ENCODE data around the gene CLSTN3.
"Not testable (repeated sequence)": the region's sequence is repeated elsewhere in the genome, so short reads cannot be mapped to it uniquely, and the experiment has no call there.

CLSTN3 gene

GRCh38 chr12:7154042-7154441 lies 23.9 kb downstream of the CLSTN3 start:
- peak in 1 of 3 experiments; percentile 58 for DNase-seq

- DNase-seq = no peak
Observed at GRCh38 chr12:7154901-7155470, 24.8 kb downstream of the CLSTN3 start.

GRCh38 chr12:7155471-7156034 lies 25.4 kb downstream of the CLSTN3 start:
- DNase-seq = peak; percentile 57 to 80 (median 77)

GRCh38 chr12:7156259-7157197 lies 26.4 kb downstream of the CLSTN3 start:
- DNase-seq = no peak

GRCh38 chr12:7157391-7157790 lies 27.2 kb downstream of the CLSTN3 start:
- no peak for DNase-seq

- DNase-seq = no peak
Observed at GRCh38 chr12:7158781-7159609, 28.8 kb downstream of the CLSTN3 start.

- no peak for DNase-seq
Observed at GRCh38 chr12:7160183-7160582, 30.0 kb downstream of the CLSTN3 start.

- DNase-seq = no peak
Observed at GRCh38 chr12:7161327-7161726, 31.2 kb downstream of the CLSTN3 start.

GRCh38 chr12:7161811-7162210 lies 31.6 kb downstream of the CLSTN3 start:
- DNase-seq = no peak

- DNase-seq = peak; percentile 72 to 91 (median 87)
Observed at GRCh38 chr12:7162691-7163114, 32.5 kb downstream of the CLSTN3 start.

GRCh38 chr12:7169951-7170350 lies 39.8 kb downstream of the CLSTN3 start:
- DNase-seq = no peak

- no peak for DNase-seq
Observed at GRCh38 chr12:7171854-7172253, 41.7 kb downstream of the CLSTN3 start.

GRCh38 chr12:7175493-7175892 lies 45.3 kb downstream of the CLSTN3 start:
- DNase-seq = no peak

- DNase-seq = no peak
Observed at GRCh38 chr12:7176595-7176994, 46.4 kb downstream of the CLSTN3 start.

- DNase-seq = no peak
Observed at GRCh38 chr12:7178481-7178880, 48.3 kb downstream of the CLSTN3 start.

- no peak for DNase-seq
Observed at GRCh38 chr12:7180685-7181084, 50.5 kb downstream of the CLSTN3 start.

GRCh38 chr12:7186058-7186457 lies 55.9 kb downstream of the CLSTN3 start:
- not testable (repeated sequence) for DNase-seq

GRCh38 chr12:7188562-7189397 lies 58.6 kb downstream of the CLSTN3 start:
- DNase-seq = peak; percentile 56 to 83 (median 78)

- DNase-seq = peak; percentile 94 to 97 (median 96)
Observed at GRCh38 chr12:7189398-7190267, 59.5 kb downstream of the CLSTN3 start, which contains the start of gene PEX5. TSS of gene PEX5 (plus strand) at chr12:7189686. CDS start at chr12:7190378, 692 bp downstream.

- DNase-seq = peak; percentile 48 to 81 (median 79)
Observed at GRCh38 chr12:7190268-7191055, 60.3 kb downstream of the CLSTN3 start.

Data from NCI-H1417 (cell line).